Measurements from ENCODE around the gene BICDL2. TPM values are rescaled to one million over a fixed set of nuclear protein-coding genes. Genes with fewer than 3 reads are reported as not detected.

BICDL2 gene
- total and polyA plus RNA-seq, 2 of the 4 experiments (the other 2 are of a cell fraction) = 0.17 to 0.18 TPM

GRCh38 chr16:3025032-3026002 lies 11.4 kb downstream of the BICDL2 start:
- Histone ChIP-seq H2BK20ac (ENCODE audit: low read depth, low read length) (no peak overlapping the region), H3K9me1 (ENCODE audit: insufficient read depth, low read length) (no peaks in the 10 kb centered on the region), H3K9me3 (ENCODE audit: control insufficient read depth, insufficient read depth, low read length) (no peaks in the 10 kb centered on the region), H2BK15ac (ENCODE audit: low read depth, low read length) (no peak overlapping the region), H3K9ac (ENCODE audit: low read depth, low read length) (no peak overlapping the region), H4K5ac (ENCODE audit: low read depth, low read length) (no peak overlapping the region), H3K4me1 (ENCODE audit: control insufficient read depth, insufficient read depth, low read length) (peaks cover 9% of the 10 kb centered on the region), H2BK120ac (ENCODE audit: low read depth, low read length) (no peak overlapping the region), H2BK5ac (ENCODE audit: low read depth, low read length, poor library complexity, severe bottlenecking) (no peak overlapping the region), H3K36me3 (ENCODE audit: control insufficient read depth, insufficient read depth, low read length) (peaks cover 22% of the 10 kb centered on the region), H3K4me3 (ENCODE audit: insufficient read depth, low read depth, low read length) (no peak overlapping the region), H3K56ac (ENCODE audit: extremely low read depth, insufficient read depth, low read length) (no peak overlapping the region), H4K8ac (ENCODE audit: low read depth in 2 of 2, low read length in 2 of 2) (no peak overlapping the region), H2AK9ac (replicated peaks; ENCODE audit: low read depth, low read length, poor library complexity) (peak overlapping the region; percentile 68), H4K20me1 (ENCODE audit: insufficient read depth, low read length) (peaks cover 37% of the 10 kb centered on the region), H3K27ac (ENCODE audit: insufficient read depth, low read length) (no peak overlapping the region), H3K79me1 (ENCODE audit: low read depth in 1 of 2, low read length in 2 of 2) (peaks cover 0 to 19% of the 10 kb centered on the region in 2 experiments; a peak in 2 of 4 replicates), H3K4me2 (ENCODE audit: low read depth, low read length) (no peak overlapping the region), H3K18ac (ENCODE audit: low read depth, low read length) (no peak overlapping the region), H3K4ac (ENCODE audit: low read depth, low read length) (no peak overlapping the region), H3K27me3 (ENCODE audit: control insufficient read depth, insufficient read depth, low read length) (peaks cover 12% of the 10 kb centered on the region; the same call in 1 of the 2 replicates), H3K14ac (replicated peaks; ENCODE audit: low read depth, low read length) (no peak overlapping the region), H2AK5ac (ENCODE audit: low read depth, low read length) (no peak overlapping the region), H3K23ac (ENCODE audit: low read depth, low read length) (no peak overlapping the region), H2AFZ (replicated peaks; ENCODE audit: low read length, poor library complexity) (no peak overlapping the region), H4K91ac (ENCODE audit: insufficient read depth, low read depth, low read length) (no peak overlapping the region)
- in situ Hi-C loops (cut with MboI; ENCODE audit: low sequenced_read_pairs) = no loop called here
- DNase-seq (no peak), ATAC-seq (ENCODE audit: low read depth) (no peak)
- BruUV-seq (replicated peaks) = no TSS peak
- intact Hi-C loops (cut with micrococcal nuclease) = no loop called here
- POLR2A ChIA-PET (ENCODE audit: unreplicated experiment) = interaction anchor here (0.6 to 0.7 kb wide), 2 partner anchors 16 to 40 kb away, joined by 3 to 7 read pairs; no protein-coding TSS in a partner anchor
- CTCF ChIA-PET = interaction anchor here (0.8 kb wide), 1 partner anchor 21 kb away, joined by 5 read pairs; no protein-coding TSS in a partner anchor
- dilution Hi-C loops (cut with HindIII; ENCODE audit: low sequenced_read_pairs, unreplicated experiment) = no loop called here
- TF ChIP-seq USF2 (IDR thresholded peaks at IDR 0.05; ENCODE audit: low read depth, low read length) (no peak), POLR2A (IDR thresholded peaks at IDR 0.05; ENCODE audit: low read depth, low read length) (peak; percentile 53), NFE2L2 (IDR thresholded peaks at IDR 0.05; ENCODE audit: low read depth, low read length) (no peak), CEBPB (IDR thresholded peaks at IDR 0.05; ENCODE audit: low read depth, low read length) (no peak)
- 94% methylated on average over 9 of the region's 18 CpGs; no CpG with 5 or more reads in 1 of the 2 experiments for WGBS, 2 experiments (ENCODE audit: extremely low coverage in 2 of 2, insufficient read length in 1 of 2)

All from IMR-90 (cell line).